CD4-positive, alpha-beta T cell (primary cell): Measurements from ENCODE around the gene CAPS. TPM values are rescaled to one million over a fixed set of nuclear protein-coding genes. Genes with fewer than 3 reads are reported as not detected.

ENCODE experiments used
- ATAC-seq: fragments of 200-7000 bp; cut with Tn5 transposase; one replicate; pipeline ENCODE4 v1.10.0; 2022; ENCODE audit warnings: mild to moderate bottlenecking; ENCODE audit not compliant: poor library complexity
- CTCF ChIA-PET: fragments of 350-600 bp; sonication (Branson Sonifier 250); formaldehyde crosslinking; loops from one replicate; lab custom pipeline; 2021; ENCODE audit warnings: antibody characterized with exemption, inconsistent platforms; lab: Charles Lee
- POLR2A ChIA-PET: fragments of 350-600 bp; sonication (Branson Sonifier 250); formaldehyde crosslinking; loops from one replicate; lab custom pipeline; 2021; ENCODE audit warnings: antibody characterized with exemption, inconsistent platforms; lab: Charles Lee
- DNase-seq, 14 experiments: peaks; one replicate each; pipeline ENCODE4 v3.0.0-alpha.2; 2013 to 2020; ENCODE audit warnings: mixed read lengths in 2 of 14
- H3K27ac ChIP-seq, 2 donors: one replicate each; pipeline versions ENCODE4 v1.5.1 to v1.7.0; 2013; ENCODE audit warnings: low read length in 2 of 2, low read depth in 1 of 2, mild to moderate bottlenecking in 1 of 2
- H3K27me3 ChIP-seq, 2 experiments: 1 replicate in 1 of 2; 2 replicates in 1 of 2; pipeline versions ENCODE4 v1.6.1 to v1.7.0; 2013; ENCODE audit warnings: low read length in 2 of 2, control low read depth in 1 of 2, mild to moderate bottlenecking in 1 of 2, moderate library complexity in 1 of 2; ENCODE audit not compliant: insufficient read depth in 2 of 2, control insufficient read depth in 1 of 2
- H3K36me3 ChIP-seq: one replicate; pipeline ENCODE4 v1.6.1; 2013; ENCODE audit warnings: low read length, control low read depth; ENCODE audit not compliant: insufficient read depth
- H3K4me1 ChIP-seq: one replicate; pipeline ENCODE4 v1.6.1; 2013; ENCODE audit warnings: low read length, control low read depth; ENCODE audit not compliant: insufficient read depth
- H3K4me3 ChIP-seq: one replicate; pipeline ENCODE4 v1.5.1; 2013; ENCODE audit warnings: mild to moderate bottlenecking, low read length, moderate library complexity
- H3K9me3 ChIP-seq, 2 experiments: 1 replicate in 1 of 2; 2 replicates in 1 of 2; pipeline versions ENCODE4 v1.6.1 to v1.7.0; 2013; ENCODE audit warnings: low read length in 2 of 2, mild to moderate bottlenecking in 2 of 2, control low read depth in 1 of 2, moderate library complexity in 1 of 2; ENCODE audit not compliant: control insufficient read depth in 1 of 2, insufficient read depth in 1 of 2
- H3K27ac Mint-ChIP-seq: one replicate; pipeline ENCODE4 v1.8.0; 2020; ENCODE audit warnings: mixed read lengths
- H3K27me3 Mint-ChIP-seq: one replicate; pipeline ENCODE4 v1.8.0; 2021; ENCODE audit warnings: mixed read lengths
- H3K36me3 Mint-ChIP-seq: one replicate; pipeline ENCODE4 v1.8.0; 2021; ENCODE audit warnings: low read depth, mixed read lengths
- H3K4me1 Mint-ChIP-seq: one replicate; pipeline ENCODE4 v1.8.0; 2021; ENCODE audit warnings: low read depth, mixed read lengths
- H3K4me3 Mint-ChIP-seq: one replicate; pipeline ENCODE4 v1.8.0; 2020; ENCODE audit warnings: mild to moderate bottlenecking, mixed read lengths
- H3K9me3 Mint-ChIP-seq: one replicate; pipeline ENCODE4 v1.8.0; 2020; ENCODE audit warnings: mixed read lengths
- CTCF ChIP-seq: fragments of 200-600 bp; IDR thresholded peaks from one replicate; pipeline ENCODE4 v1.8.0; 2022; ENCODE audit warnings: antibody characterized with exemption, mild to moderate bottlenecking
- intact Hi-C, 2 experiments: fragments of 100-400 bp; cut with DNase I in 1 of 2; cut with micrococcal nuclease in 1 of 2; formaldehyde crosslinking; loops; one replicate each; pipeline versions ENCODE4 v1.15.1 to v1.9.0; 2023 to 2025; cut with DNase I, micrococcal nuclease
- total RNA-seq, 174 experiments: library from RNA in 2 of 174; stranded (reverse) in 2 of 174; gene quantifications; one replicate each; pipeline ENCODE4 v1.2.3 and lab custom pipeline; 2021 to 2026

CAPS gene
- total RNA-seq, 2 experiments from 2014 or later, result 43.2 to 44.2 TPM

- intact Hi-C loops, result no loop called here
- Mint-ChIP-seq H3K27ac (no peak overlapping the region), H3K4me1 (no peaks in the 10 kb centered on the region), H3K9me3 (no peaks in the 10 kb centered on the region), H3K4me3 (no peak overlapping the region), H3K36me3 (peaks cover 49% of the 10 kb centered on the region), H3K27me3 (no peaks in the 10 kb centered on the region)
- ChIA-PET CTCF (no interaction called here), POLR2A (no interaction called here)
- Histone ChIP-seq H3K27me3 (no peaks in the 10 kb centered on the region), H3K27ac (no peak overlapping the region), H3K9me3 (no peaks in the 10 kb centered on the region), H3K36me3 (peaks cover 56% of the 10 kb centered on the region), H3K4me1 (no peaks in the 10 kb centered on the region), H3K4me3 (no peak overlapping the region)
- TF ChIP-seq CTCF, result no peak
- no peak for DNase-seq
- no peak for ATAC-seq
Measured at GRCh38 chr19:5916181-5916708, 2.2 kb downstream of the CAPS start.

- no peak for TF ChIP-seq CTCF
- H3K4me3 ChIP-seq, result no peak overlapping the region
- H3K4me1 Mint-ChIP-seq, result no peaks in the 10 kb centered on the region
- H3K27me3 ChIP-seq, result no peaks in the 10 kb centered on the region
- H3K36me3 ChIP-seq, result peaks cover 67% of the 10 kb centered on the region
- peaks cover 63% of the 10 kb centered on the region for H3K36me3 Mint-ChIP-seq
- no peaks in the 10 kb centered on the region for H3K4me1 ChIP-seq
- POLR2A ChIA-PET, result no interaction called here
- ATAC-seq (no peak), DNase-seq (no peak)
- H3K9me3 Mint-ChIP-seq, result no peaks in the 10 kb centered on the region
- H3K27ac Mint-ChIP-seq, result no peak overlapping the region
- intact Hi-C loops, result no loop called here
- H3K27ac ChIP-seq, result no peak overlapping the region
- H3K27me3 Mint-ChIP-seq, result no peaks in the 10 kb centered on the region
- CTCF ChIA-PET, result no interaction called here
- no peaks in the 10 kb centered on the region for H3K9me3 ChIP-seq
- H3K4me3 Mint-ChIP-seq, result no peak overlapping the region
Measured at GRCh38 chr19:5917431-5918107, 3.5 kb downstream of the CAPS start.

GRCh38 chr19:5918463-5919079 lies 4.5 kb downstream of the CAPS start:
- no peak for DNase-seq
- intact Hi-C loops, result no loop called here
- no peak for ATAC-seq
- H3K27ac ChIP-seq, result no peak overlapping the region
- H3K36me3 ChIP-seq, result peaks cover 76% of the 10 kb centered on the region
- H3K27me3 ChIP-seq, result no peaks in the 10 kb centered on the region
- no peak for TF ChIP-seq CTCF
- no peaks in the 10 kb centered on the region for H3K27me3 Mint-ChIP-seq
- ChIA-PET CTCF (no interaction called here), POLR2A (no interaction called here)
- H3K4me3 Mint-ChIP-seq, result no peak overlapping the region
- H3K9me3 Mint-ChIP-seq, result no peaks in the 10 kb centered on the region
- H3K9me3 ChIP-seq, result no peaks in the 10 kb centered on the region
- H3K27ac Mint-ChIP-seq, result no peak overlapping the region
- no peaks in the 10 kb centered on the region for H3K4me1 Mint-ChIP-seq
- H3K36me3 Mint-ChIP-seq, result peaks cover 73% of the 10 kb centered on the region
- H3K4me1 ChIP-seq, result no peaks in the 10 kb centered on the region
- H3K4me3 ChIP-seq, result no peak overlapping the region
